GM21723 (cell line): ENCODE data around the gene MOCS2.
"Not testable (repeated sequence)": the region's sequence is repeated elsewhere in the genome, so short reads cannot be mapped to it uniquely, and the experiment has no call there.

Source experiments
- ATAC-seq: cut with Tn5 transposase; IDR thresholded peaks from one replicate; pipeline ENCODE4 v1.9.1; 2021; ENCODE audit warnings: mild to moderate bottlenecking, moderate library complexity; ENCODE audit not compliant: unreplicated experiment

Gene MOCS2, protein sequence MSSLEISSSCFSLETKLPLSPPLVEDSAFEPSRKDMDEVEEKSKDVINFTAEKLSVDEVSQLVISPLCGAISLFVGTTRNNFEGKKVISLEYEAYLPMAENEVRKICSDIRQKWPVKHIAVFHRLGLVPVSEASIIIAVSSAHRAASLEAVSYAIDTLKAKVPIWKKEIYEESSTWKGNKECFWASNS

DNA sequence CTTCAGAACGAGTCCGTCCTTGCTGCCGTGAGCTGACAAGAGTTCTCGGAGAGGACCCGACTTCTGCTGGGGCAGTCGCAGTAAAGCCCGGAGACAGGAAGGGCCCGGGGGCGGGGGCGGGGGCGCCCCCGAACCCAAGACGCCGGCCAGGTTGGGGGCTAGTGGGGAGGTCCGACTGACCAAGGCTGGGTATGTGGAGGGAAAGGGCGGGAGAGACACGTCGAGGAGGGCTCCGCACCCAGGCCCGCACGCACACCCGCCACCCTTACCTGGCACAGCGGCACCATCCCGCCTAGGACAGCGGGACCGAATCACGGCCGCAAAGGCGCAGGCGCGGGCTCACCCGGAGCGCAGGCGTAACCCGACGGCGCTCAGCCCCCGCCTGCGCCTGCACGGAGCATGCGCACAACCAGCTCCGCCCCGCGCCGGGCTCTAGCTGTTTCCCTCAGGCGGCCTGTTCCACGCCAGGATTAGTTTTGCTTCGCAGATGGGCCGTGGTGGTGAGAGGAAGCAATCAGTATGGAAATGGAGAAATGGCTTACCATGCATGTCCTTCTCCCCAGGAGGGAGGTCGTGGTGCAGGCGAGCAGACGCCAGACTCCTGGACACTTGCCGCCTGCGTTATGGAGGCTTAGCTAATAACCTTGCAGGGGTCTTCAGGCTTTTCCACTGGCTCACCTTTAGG lies at the start of gene MOCS2:
Gene MOCS2 (minus strand): TSS at position 315 of the 685 bp plus-strand sequence. CDS start 2,583 bp downstream, outside the sequence.
- ATAC-seq, result peak; percentile 95

DNA sequence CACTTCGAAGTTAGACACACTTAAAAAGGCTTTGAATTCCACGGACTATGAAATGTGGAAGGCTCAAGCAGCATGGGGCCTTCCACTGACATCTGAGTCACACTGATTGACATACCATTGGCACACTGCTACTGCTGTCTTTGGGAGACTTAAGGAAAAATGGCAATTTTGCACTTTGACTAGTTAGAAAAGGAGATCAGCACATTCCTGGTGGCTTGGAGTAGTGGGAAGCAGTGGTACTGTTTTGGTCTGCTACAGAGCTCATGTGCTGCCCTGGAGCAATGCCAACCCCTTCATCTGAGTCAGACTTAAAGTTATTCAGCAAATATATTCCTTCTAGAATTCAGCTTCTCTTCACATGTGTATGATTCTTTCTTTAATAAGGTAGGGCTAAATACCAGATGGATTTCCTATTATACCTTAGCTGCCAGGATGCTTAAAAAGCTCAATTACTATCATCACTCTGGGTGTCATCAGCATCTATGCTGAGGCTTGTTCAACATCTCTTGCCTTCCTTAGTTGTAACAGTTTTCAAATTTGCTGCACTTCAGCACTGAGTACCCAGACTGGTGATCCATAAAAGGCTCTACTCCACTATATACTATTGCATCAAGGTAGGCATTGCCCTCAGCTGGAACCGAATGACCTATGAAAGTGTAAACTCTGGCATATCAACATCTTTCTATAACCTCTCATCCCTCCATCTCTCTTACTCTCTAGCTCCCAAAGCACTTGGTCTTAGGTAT lies 42.3 kb upstream of the MOCS2 start:
- no peak for ATAC-seq

DNA sequence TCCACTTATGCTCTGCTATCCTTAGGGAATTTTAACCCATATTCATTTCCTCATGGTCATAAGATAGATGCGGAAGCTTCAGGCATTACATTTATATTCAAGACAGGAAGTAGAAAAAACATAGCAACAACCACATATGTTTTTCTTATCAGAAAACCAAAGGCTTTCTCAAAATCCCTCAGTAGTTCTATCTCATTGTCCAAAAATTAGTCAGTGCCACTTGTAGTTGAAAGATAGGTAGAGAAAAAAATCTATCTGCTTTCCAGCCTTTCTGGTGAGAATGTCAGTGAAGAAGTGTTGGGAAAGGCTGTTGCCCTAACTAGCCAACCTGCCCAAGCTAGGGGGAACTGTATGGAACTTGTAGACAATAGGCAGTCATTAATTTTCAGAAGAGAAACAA lies 23.5 kb upstream of the MOCS2 start:
- ATAC-seq, result no peak

DNA sequence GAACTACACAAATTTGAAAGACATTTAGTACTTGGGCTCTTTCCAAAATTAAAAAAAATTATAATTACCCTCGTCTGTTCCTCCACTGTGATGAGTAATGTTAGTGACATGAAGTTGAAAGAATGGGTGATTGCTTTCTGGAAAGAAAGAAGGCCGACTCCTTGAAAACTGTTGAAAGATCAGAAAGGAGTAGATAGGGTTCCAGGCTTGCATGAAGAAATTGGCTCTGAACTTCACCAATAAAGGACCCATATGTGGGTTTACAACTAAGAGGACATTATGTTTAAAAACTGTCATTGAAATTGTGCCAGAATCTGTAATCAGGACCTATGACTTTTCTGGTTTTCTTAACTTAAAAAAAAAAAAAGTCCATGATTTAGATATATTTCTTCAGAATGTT lies 20.7 kb upstream of the MOCS2 start:
- no peak for ATAC-seq

DNA sequence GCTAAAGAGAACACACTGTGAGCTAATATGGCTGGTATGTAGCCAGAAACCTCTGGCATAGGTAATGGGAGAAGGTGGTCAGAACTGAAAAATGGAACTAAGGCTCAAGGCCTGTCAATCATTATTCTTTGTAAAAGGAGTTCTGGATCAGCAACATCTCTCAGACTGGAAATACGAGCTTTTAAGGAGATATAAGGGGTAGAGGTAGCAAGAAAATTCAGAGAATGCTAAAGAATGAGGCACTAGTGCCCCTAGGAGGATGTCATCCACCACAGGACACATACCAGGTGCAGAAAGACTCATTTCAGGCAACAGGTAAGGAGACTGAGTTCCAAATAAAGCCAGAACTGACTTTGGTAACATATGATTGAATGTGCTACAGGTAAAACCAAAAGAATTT lies 18.9 kb upstream of the MOCS2 start:
- no peak for ATAC-seq

DNA sequence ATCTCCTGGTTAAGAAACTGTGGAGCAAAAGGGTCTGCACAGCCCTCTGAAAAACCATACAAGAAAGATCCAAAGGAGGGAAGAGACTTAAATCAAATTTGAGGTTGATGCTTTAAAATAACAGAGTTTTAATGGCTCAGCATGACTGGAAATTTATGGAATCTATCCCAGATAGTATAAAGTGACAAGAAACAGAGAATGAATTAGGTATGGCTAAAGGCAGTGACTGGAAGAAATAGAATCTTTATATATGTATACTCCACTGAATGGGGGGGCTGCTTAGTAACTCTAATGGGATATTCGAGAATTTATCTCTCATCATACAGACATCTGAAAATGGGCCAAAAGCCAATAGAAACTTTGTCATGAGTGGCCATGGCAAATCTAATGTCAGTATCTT lies 17.6 kb upstream of the MOCS2 start:
- ATAC-seq, result no peak

DNA sequence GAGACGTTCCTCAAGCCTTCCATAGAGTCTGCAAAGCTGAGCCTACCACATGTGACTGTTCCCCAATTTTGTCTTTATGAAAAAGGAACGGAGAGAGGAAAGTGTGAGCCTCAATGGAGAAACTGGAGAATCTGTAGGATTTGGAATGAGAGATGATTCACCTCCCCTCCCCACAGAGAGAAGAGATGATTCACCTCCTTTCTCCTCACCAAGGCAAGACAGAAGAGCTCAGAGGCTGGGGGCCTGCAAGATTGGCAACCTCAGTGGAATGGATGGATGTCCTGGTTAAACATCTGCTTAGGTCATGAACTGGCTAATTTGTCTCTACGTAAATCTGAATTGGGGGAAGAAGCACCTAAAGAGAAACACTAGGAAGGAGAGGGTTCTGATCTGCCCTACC lies 17.0 kb upstream of the MOCS2 start:
- no peak for ATAC-seq

DNA sequence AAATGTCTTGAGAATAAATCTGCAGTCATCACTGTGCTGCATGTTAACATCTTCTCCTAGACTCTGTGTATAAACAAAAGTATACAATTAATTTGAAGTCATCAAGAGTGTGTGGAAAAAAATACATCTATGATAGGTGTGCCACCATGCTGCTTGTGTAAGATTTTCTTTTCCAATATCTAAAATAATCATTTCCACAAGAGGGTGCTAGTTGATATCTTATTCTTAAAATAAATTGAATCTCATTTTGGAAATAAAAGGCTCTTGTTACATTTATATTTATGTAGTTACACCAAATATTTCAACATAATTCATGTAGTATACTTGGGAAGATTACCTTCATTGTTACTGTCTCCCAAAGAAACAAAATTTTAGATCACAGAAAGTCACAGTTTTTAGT lies 14.1 kb upstream of the MOCS2 start:
- no peak for ATAC-seq

DNA sequence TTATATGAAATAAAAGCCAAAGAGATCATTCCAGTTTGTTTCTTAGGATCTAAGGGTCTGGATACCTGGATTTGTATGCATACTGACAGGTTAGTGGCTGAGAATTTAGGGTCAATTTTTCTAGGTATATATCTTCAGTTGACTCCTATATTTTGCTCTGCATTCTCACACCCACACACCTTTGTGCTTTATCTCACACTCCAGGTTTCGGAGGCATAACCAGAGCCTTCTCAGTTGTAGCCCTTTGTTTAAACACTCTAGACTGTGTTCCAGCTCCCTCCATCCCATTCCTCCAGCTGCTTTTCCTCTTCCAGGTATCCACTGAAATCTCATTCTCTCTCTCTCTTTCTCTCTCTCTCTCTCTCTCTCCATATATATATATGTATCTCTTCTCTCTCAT lies 10.6 kb upstream of the MOCS2 start:
- ATAC-seq, result no peak

DNA sequence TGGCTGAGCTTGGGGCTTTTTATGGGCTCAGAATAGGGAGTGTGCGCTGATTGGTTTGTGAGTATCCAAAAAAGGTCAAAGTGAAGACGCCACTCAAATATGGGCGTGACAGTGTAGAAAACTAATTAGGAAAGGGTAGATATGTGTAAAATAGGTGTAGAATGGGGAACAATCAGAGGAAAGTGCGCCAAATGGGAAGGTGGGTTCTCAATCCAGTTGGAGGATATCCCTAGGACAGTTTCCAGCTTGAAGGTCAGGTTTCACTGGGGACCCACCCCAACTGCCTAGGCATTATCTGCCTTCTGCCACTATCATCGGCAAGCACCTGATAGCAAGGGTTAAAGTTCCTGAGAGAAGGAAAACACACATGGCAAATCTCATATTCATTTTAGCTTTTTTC lies 9.3 kb upstream of the MOCS2 start:
- ATAC-seq, result no peak

DNA sequence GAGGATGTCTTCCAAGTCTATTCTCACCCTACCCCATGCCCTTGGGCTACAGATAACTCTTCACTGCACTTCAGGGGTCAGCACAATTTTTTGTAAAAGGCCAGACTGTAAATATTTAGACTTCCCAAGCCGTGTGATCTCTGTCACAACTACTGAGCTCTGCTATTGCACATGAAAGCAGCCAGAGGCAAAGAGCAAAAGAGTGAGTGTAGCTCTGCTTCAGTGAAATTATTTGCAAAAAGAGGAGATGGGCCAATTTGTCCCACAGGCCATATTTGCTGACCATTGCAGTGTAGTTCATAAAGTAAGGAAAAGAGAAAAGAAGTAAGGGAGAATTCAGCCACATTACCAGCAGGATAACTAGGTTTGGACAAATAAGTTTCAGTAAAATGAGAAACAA lies 7.0 kb upstream of the MOCS2 start:
- no peak for ATAC-seq

DNA sequence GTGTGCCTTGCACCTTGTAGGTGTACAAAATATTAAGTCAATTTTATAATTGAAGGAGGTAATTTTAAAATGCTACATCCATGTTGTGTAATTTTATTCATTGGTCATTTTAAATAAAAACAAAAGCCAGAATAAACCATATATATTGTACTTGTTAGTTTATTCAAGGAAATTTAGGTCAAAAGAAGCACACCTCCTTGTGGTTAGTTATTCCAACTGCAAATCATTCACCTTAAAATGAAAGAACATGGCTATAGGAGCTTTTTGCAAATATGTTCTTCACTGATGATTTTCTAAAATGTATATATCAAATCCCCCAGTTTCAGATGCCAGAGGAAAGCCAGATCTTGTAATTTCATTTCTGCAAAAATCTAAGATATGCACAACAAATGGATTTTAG lies 5.4 kb upstream of the MOCS2 start:
- no peak for ATAC-seq

DNA sequence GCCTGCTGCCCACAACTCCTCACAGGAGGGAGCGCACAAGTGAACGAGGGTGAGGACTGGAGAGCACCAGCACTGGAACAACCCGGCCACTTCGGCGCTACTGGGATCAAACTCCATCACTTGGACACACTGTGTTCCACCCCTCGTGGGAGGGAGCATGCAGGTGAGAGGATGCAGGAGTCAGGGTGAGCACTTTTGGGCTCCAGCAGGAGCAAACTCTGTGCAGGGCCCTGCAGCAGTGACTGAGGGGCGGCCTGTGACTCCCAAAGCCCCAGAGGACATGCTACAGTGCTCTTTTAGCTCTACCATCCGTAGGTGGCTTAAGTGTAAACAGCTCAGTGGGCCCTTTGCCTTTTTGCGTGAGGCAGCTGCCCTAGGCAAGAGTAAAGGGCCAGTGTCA lies 4.4 kb upstream of the MOCS2 start:
- no peak for ATAC-seq

DNA sequence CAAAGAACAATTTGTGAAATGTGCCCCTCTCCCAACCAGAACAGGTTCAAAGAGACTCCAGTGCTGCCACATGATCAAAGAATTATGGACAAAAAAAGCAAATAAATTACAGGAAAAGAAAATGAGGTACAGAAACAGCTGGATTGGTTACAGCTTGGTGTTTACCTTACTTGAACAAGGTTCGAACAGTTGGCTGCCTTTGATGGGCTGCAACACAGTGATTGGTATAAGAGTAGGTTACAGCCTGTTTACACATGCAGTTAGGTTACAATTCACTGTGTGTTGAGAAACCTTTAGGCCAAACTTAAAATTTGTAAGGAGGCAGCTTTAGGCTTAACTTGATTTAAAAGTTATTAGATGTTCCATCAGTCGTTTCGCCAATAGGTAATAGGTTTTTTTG lies 3.4 kb upstream of the MOCS2 start:
- no peak for ATAC-seq

DNA sequence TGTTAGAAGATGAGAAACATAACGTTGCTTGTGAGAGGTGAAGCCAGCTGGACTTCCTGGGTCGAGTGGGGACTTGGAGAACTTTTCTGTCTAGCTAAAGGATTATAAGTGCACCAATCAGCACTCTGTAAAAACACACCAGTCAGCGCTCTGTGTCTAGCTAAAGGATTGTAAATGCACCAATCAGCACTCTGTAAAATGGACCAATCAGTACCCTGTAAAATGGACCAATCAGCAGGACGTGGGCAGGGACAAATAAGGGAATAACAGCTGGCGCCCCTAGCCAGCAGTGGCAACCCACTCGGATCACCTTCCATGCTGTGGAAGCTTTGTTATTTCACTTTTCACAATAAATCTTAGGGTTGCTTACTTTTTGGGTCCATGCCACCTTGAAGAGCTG lies 2.8 kb upstream of the MOCS2 start:
- ATAC-seq, result not testable (repeated sequence)

DNA sequence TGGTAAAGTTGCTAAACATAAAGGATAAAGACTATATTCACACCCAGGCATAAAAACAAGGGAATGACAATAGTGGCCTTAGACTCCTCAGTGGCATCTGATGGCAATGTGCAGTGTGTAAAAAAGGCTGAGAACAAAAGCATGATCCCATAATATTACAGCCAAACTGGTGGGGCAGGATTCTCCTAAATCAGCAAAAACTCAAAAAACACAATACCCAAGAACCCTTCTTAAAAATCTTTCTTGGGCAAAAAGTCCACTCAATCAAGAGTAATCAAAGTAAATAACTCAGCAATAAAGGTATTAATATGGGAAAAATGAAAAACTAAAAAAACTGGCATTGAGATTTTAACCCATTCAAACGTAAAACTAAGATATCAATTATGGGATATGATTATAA lies 1.6 kb upstream of the MOCS2 start:
- no peak for ATAC-seq

DNA sequence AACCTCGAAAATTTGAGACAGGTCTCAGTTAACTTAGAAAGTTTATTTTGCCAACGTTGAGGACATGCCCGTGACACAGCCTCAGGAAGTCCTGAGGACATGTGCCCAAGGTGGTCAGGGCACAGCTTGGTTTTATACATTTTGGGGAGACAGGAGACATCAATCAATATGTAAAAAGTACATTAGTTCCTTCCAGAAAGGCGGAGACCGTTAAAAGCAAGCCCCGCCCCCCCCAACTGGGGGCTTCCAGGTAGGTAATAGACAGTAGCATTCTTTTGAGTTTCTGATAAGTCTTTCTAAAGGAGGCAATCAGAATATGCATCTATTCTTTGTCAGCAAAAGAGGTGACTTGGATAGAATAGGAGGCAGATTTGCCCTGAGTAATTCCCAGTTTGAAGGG lies 599 bp upstream of the MOCS2 start:
- ATAC-seq, result peak; percentile 20

DNA sequence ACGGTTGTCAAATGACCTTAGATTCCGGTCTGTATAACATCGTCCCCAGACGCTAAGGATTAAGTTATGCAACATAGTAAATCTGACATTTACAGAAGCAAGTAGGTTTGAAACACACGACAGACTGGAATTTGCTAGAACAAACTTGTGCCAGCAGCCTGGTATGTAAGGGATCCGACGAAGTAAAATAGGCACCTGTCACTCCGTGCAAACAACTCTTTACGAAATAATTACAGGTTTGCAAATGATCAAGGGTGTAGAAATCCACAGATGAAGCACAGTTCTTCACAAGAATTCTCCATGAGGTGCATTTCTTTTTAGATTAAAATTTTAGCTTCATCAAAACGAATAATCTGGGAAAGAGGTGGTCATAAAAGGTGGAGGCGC lies 508 bp downstream of the MOCS2 start:
- peak; percentile 19 for ATAC-seq

DNA sequence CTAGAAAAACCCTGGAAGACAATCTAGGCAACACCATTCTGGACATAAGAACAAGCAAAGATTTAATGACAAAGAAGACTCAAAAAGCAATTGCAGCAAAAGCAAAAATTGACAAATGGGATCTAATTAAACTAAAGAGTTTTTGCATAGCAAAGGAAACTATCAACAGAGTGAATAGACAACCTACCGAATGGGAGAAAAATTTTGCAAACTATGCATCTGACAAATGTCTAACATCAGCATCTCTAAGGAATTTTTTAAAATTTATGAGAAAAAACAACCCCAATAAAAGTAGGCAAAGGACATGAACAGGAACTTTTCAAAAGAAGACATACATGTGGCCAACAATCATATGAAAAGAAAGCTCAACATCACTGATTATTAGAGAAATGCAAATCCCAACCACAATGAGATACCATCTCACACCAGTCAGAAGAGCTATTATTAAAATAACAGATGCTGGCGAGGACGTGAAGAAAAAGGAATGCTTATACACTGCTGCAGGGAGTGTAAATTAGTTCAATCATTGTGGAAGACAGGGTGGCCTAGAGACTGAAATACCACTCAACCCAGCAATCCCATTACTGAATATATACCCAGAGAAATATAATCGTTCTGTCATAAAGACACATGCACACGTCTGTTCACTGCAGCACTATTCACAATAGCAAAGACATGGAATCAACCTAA lies 3.8 kb downstream of the MOCS2 start:
- no peak for ATAC-seq

DNA sequence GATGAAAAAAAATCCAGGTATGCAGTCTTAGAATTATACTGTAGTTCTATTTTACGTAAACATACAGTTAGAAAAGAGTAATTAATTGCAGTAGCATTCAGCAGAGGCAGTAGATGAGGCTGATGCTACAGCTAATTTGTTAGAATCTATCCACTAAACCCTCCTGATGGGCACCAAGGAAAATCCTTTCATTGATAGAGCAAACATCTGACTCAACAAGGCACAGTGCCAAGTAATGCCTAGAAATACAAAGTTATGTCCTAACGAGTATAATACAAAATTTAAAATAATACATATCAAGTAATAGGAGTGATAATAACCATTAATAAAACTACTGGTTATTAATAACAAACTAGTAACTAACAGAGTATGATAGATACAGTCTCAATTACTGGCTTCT lies 9.0 kb downstream of the MOCS2 start:
- ATAC-seq, result no peak

DNA sequence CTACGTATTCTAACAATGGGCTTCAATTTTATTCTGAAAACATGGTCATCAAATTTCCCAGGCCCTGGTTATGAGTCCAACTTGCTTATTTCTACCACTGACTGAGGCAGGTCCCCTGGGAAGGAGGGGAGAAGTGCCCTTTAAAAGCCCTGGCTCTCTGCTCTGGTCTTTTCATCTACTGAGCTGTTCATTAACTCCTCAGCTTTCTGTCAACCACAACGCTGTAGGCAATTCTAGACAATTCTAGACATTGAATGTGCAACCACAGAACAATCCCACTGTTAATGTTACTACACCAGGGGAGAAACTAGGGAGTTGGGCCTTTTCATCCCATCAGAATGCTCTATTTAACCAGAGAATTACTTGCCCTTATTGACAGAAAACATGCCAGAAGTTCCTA lies 10.0 kb downstream of the MOCS2 start:
- no peak for ATAC-seq
